ENCODE data around the gene FLVCR2. TPM values are rescaled to one million over a fixed set of nuclear protein-coding genes. Genes with fewer than 3 reads are reported as not detected.

The FLVCR2 gene
- total and polyA plus RNA-seq, 2 donors (not counting 1 experiment from before 2014, with no cell fraction given): 0.31 to 1.6 TPM

DNA sequence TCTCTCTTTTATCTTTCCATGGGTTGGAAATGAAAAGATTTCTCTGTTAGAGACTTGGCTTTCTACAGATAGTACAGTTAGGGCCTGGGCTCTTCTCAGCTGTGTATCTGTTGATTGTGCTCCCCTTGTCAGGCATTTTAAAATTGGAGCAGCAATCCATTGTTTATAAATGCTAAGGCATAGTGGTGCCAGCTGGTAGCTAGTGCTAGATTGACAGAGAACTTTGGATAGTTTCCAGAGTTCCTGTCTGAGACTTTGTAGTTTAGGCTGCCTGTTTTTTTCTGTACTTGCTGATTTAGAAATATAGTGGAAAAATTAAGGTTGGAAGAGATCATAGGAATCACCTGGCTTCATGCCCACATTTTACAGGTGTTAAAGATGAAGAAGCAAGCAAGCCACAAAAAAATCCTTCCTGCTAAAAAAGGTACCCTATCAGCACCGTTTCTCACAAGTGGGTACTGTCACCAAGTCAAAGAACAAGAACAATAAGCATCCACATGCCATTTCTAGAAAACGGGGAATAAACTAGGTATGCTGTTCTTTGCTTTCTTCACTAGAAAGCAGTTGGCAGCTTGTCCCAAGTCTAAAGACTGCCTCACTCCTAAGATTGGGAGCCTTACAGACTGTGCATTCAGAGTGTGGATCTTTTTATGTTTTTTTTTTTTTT lies 88.8 kb downstream of the FLVCR2 start:
- Histone ChIP-seq H2AFZ (ENCODE audit: insufficient read depth, low read depth, low read length, poor library complexity, severe bottlenecking) (no peak overlapping the region), H3K4me2 (replicated peaks; ENCODE audit: low read depth, low read length, poor library complexity, severe bottlenecking) (no peak overlapping the region), H4K20me1 (ENCODE audit: control insufficient read depth, insufficient read depth, low read length, poor library complexity, severe bottlenecking) (no peaks in the 10 kb centered on the region), H3K27me3 (replicated peaks in 1 of 4; ENCODE audit: control extremely low read depth in 1 of 4, control insufficient read depth in 3 of 4, insufficient read depth in 4 of 4, low read length in 3 of 4) (no peaks in the 10 kb centered on the region), H3K9ac (ENCODE audit: low read length) (no peak overlapping the region), H3K9me3 (ENCODE audit: control extremely low read depth in 1 of 3, control insufficient read depth in 2 of 3, insufficient read depth in 1 of 3, low read length in 2 of 3) (peaks cover 0 to 2% (median 0%) of the 10 kb centered on the region in 3 donors), H3K36me3 (replicated peaks in 1 of 2; ENCODE audit: control extremely low read depth in 1 of 2, control insufficient read depth in 1 of 2, extremely low read depth in 1 of 2, insufficient read depth in 2 of 2, low read length in 1 of 2) (peaks cover 6 to 9% of the 10 kb centered on the region in 2 experiments), H3K27ac (ENCODE audit: low read length in 2 of 2) (no peak overlapping the region), H3K4me3 (ENCODE audit: control extremely low read depth in 1 of 5, extremely low read depth in 1 of 5, insufficient read depth in 1 of 5, low read depth in 2 of 5, low read length in 4 of 5) (no peak overlapping the region), H3K4me1 (ENCODE audit: control insufficient read depth in 2 of 2, insufficient read depth in 2 of 2, low read length in 2 of 2) (peaks cover 0 to under 1% of the 10 kb centered on the region in 2 donors), H3K79me2 (ENCODE audit: control insufficient read depth, insufficient read depth, low read length) (no peaks in the 10 kb centered on the region)
- intact Hi-C loops (cut with micrococcal nuclease): no loop called here
- CTCF ChIA-PET: interaction anchor here (1.1 to 1.3 kb wide), 2 partner anchors 13 kb away, joined by 3 to 6 read pairs; no protein-coding TSS in a partner anchor
- POLR2A ChIA-PET: interaction anchor here (0.6 kb wide), 1 partner anchor 11 kb away, joined by 3 read pairs; no protein-coding TSS in a partner anchor
- Mint-ChIP-seq H3K27me3 (no peaks in the 10 kb centered on the region), H3K4me3 (no peak overlapping the region), H3K27ac (no peak overlapping the region), H3K9me3 (ENCODE audit: insufficient read depth) (no peaks in the 10 kb centered on the region), H3K4me1 (peaks cover 4% of the 10 kb centered on the region)
- DNase-seq (no peak), ATAC-seq (ENCODE audit: low read depth) (no peak)
- WGBS (ENCODE audit: insufficient coverage): 92% methylated on average over 2 of the region's 2 CpGs
- TF ChIP-seq, protein P1, sequence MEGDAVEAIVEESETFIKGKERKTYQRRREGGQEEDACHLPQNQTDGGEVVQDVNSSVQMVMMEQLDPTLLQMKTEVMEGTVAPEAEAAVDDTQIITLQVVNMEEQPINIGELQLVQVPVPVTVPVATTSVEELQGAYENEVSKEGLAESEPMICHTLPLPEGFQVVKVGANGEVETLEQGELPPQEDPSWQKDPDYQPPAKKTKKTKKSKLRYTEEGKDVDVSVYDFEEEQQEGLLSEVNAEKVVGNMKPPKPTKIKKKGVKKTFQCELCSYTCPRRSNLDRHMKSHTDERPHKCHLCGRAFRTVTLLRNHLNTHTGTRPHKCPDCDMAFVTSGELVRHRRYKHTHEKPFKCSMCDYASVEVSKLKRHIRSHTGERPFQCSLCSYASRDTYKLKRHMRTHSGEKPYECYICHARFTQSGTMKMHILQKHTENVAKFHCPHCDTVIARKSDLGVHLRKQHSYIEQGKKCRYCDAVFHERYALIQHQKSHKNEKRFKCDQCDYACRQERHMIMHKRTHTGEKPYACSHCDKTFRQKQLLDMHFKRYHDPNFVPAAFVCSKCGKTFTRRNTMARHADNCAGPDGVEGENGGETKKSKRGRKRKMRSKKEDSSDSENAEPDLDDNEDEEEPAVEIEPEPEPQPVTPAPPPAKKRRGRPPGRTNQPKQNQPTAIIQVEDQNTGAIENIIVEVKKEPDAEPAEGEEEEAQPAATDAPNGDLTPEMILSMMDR (IDR thresholded peaks at IDR 0.05): no peak
- no peak for TF ChIP-seq EZH2 (IDR thresholded peaks at IDR 0.05; ENCODE audit: borderline replicate concordance, insufficient read depth, low read depth, low read length, poor library complexity, severe bottlenecking)

DNA sequence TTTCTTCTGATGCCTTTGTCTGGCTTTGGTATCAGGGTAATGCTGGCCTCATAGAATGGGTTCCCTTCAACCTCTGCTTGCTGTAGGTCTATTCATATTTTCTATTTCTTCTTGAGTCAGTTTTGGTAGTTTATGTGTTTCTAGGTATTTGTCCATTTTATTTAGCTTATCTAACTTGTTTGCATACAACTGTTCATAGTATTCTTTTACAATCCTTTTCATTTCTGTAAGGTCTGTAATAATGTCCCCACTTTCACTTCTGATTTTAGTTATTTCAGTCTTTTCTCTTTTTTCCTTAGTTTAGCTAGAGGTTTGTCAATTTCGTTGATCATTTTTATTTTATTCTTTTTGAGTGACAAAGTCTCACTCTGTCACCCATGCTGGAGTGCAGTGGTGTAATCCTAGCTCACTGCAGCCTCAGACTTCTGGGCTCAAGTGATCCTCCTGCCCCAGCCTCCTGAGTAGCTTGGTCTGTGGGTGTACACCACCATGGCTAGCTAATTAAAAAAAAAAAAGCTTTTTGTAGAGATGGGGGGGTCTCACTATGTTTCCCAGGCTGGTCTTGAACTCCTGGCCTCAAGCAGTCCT lies 94.3 kb downstream of the FLVCR2 start:
- intact Hi-C loops (cut with micrococcal nuclease): no loop called here
- Histone ChIP-seq H3K4me1 (ENCODE audit: control insufficient read depth in 2 of 2, insufficient read depth in 2 of 2, low read length in 2 of 2) (no peaks in the 10 kb centered on the region), H3K4me3 (ENCODE audit: control extremely low read depth in 1 of 5, extremely low read depth in 1 of 5, insufficient read depth in 1 of 5, low read depth in 2 of 5, low read length in 4 of 5) (no peak overlapping the region), H3K4me2 (replicated peaks; ENCODE audit: low read depth, low read length, poor library complexity, severe bottlenecking) (no peak overlapping the region), H3K9me3 (ENCODE audit: control extremely low read depth in 1 of 3, control insufficient read depth in 2 of 3, insufficient read depth in 1 of 3, low read length in 2 of 3) (peaks cover 0 to 3% (median 3%) of the 10 kb centered on the region in 3 donors), H2AFZ (ENCODE audit: insufficient read depth, low read depth, low read length, poor library complexity, severe bottlenecking) (no peak overlapping the region), H4K20me1 (ENCODE audit: control insufficient read depth, insufficient read depth, low read length, poor library complexity, severe bottlenecking) (no peaks in the 10 kb centered on the region), H3K79me2 (ENCODE audit: control insufficient read depth, insufficient read depth, low read length) (peaks cover 5% of the 10 kb centered on the region), H3K36me3 (replicated peaks in 1 of 2; ENCODE audit: control extremely low read depth in 1 of 2, control insufficient read depth in 1 of 2, extremely low read depth in 1 of 2, insufficient read depth in 2 of 2, low read length in 1 of 2) (peaks cover 6 to 7% of the 10 kb centered on the region in 2 experiments), H3K27ac (ENCODE audit: low read length in 2 of 2) (no peak overlapping the region), H3K27me3 (replicated peaks in 1 of 4; ENCODE audit: control extremely low read depth in 1 of 4, control insufficient read depth in 3 of 4, insufficient read depth in 4 of 4, low read length in 3 of 4) (no peaks in the 10 kb centered on the region), H3K9ac (ENCODE audit: low read length) (no peak overlapping the region)
- no peak for DNase-seq
- TF ChIP-seq, protein P1 (IDR thresholded peaks at IDR 0.05): no peak
- TF ChIP-seq EZH2 (IDR thresholded peaks at IDR 0.05; ENCODE audit: borderline replicate concordance, insufficient read depth, low read depth, low read length, poor library complexity, severe bottlenecking): no peak
- no peak for ATAC-seq (ENCODE audit: low read depth)
- no peak overlapping the region for H3K4me3 Mint-ChIP-seq
- H3K4me1 Mint-ChIP-seq: no peaks in the 10 kb centered on the region
- H3K27ac Mint-ChIP-seq: no peak overlapping the region
- whole genome bisulfite sequencing (ENCODE audit: insufficient coverage): no CpG with 5 or more reads among the region's 1 CpG
- ChIA-PET POLR2A (no interaction called here), CTCF (interaction anchor here (0.8 to 3.0 kb wide), 4 partner anchors 9 to 112 kb away, joined by 3 to 10 read pairs (median 3); no protein-coding TSS in a partner anchor)
- H3K9me3 Mint-ChIP-seq (ENCODE audit: insufficient read depth): no peaks in the 10 kb centered on the region
- no peaks in the 10 kb centered on the region for H3K27me3 Mint-ChIP-seq
